Chondrocyte (in vitro differentiated cells): ENCODE data around the gene NUDT3. TPM values are rescaled to one million over a fixed set of nuclear protein-coding genes. Genes with fewer than 3 reads are reported as not detected.
A peak's percentile ranks its signal among the peaks of the same experiment; 100 is the strongest.

ENCODE experiments used
- DNase-seq: peaks from one replicate; pipeline ENCODE4 v3.0.0; 2021; ENCODE audit warnings: mixed read lengths, low spot score
- H3K27ac Mint-ChIP-seq: one replicate; pipeline ENCODE4 v1.8.0; 2021; ENCODE audit warnings: mild to moderate bottlenecking, moderate library complexity, mixed read lengths; ENCODE audit not compliant: unreplicated experiment
- H3K27me3 Mint-ChIP-seq: 2 replicates; pipeline ENCODE4 v1.8.0; 2021; ENCODE audit warnings: low read depth, mixed read lengths
- H3K36me3 Mint-ChIP-seq: 2 replicates; pipeline ENCODE4 v1.8.0; 2021; ENCODE audit warnings: low read depth, mixed read lengths
- H3K4me1 Mint-ChIP-seq: 2 replicates; pipeline ENCODE4 v1.8.0; 2021; ENCODE audit warnings: low read depth, mild to moderate bottlenecking, mixed read lengths
- H3K4me3 Mint-ChIP-seq: one replicate; pipeline ENCODE4 v1.8.0; 2021; ENCODE audit warnings: mild to moderate bottlenecking, moderate library complexity, mixed read lengths; ENCODE audit not compliant: unreplicated experiment
- H3K9me3 Mint-ChIP-seq: 2 replicates; pipeline ENCODE4 v1.8.0; 2021; ENCODE audit warnings: low read depth, mixed read lengths
- CTCF ChIP-seq: fragments of 200-600 bp; sonication (generic); IDR thresholded peaks from 2 replicates; pipeline ENCODE4 v1.5.0; 2021; ENCODE audit warnings: antibody characterized with exemption, mild to moderate bottlenecking, moderate library complexity
- total RNA-seq: library from RNA; stranded (reverse); gene quantifications from 3 replicates; pipeline ENCODE4 v1.2.1, GENCODE V29; 2021

Gene NUDT3
- total RNA-seq, 1 donor from 2014 or later, result 22.0 TPM

- no peak for DNase-seq
- Mint-ChIP-seq H3K4me3 (no peak overlapping the region), H3K36me3 (peaks cover 18% of the 10 kb centered on the region), H3K9me3 (no peaks in the 10 kb centered on the region), H3K4me1 (no peaks in the 10 kb centered on the region), H3K27me3 (no peaks in the 10 kb centered on the region), H3K27ac (no peak overlapping the region)
- no peak for TF ChIP-seq CTCF
Observed at GRCh38 chr6:34277763-34278112, 114.7 kb downstream of the NUDT3 start.

- Mint-ChIP-seq H3K9me3 (no peaks in the 10 kb centered on the region), H3K27ac (no peak overlapping the region), H3K36me3 (peaks cover 18% of the 10 kb centered on the region), H3K27me3 (no peaks in the 10 kb centered on the region), H3K4me1 (no peaks in the 10 kb centered on the region), H3K4me3 (no peak overlapping the region)
- DNase-seq, result no peak
- no peak for TF ChIP-seq CTCF
Observed at GRCh38 chr6:34276881-34277762, 115.3 kb downstream of the NUDT3 start.

GRCh38 chr6:34276191-34276590, 116.3 kb downstream of the NUDT3 start:
- Mint-ChIP-seq H3K27ac (no peak overlapping the region), H3K4me3 (no peak overlapping the region), H3K36me3 (peaks cover 12% of the 10 kb centered on the region), H3K9me3 (no peaks in the 10 kb centered on the region), H3K4me1 (no peaks in the 10 kb centered on the region), H3K27me3 (no peaks in the 10 kb centered on the region)
- no peak for TF ChIP-seq CTCF
- no peak for DNase-seq

GRCh38 chr6:34275128-34275804, 117.2 kb downstream of the NUDT3 start:
- no peak for TF ChIP-seq CTCF
- H3K4me1 Mint-ChIP-seq, result no peaks in the 10 kb centered on the region
- H3K9me3 Mint-ChIP-seq, result no peaks in the 10 kb centered on the region
- H3K36me3 Mint-ChIP-seq, result peaks cover 12% of the 10 kb centered on the region
- DNase-seq, result no peak
- H3K4me3 Mint-ChIP-seq, result no peak overlapping the region
- peak overlapping the region; percentile 22 for H3K27ac Mint-ChIP-seq
- H3K27me3 Mint-ChIP-seq, result no peaks in the 10 kb centered on the region

GRCh38 chr6:34274129-34274528, 118.3 kb downstream of the NUDT3 start:
- H3K36me3 Mint-ChIP-seq, result peaks cover 7% of the 10 kb centered on the region

More at GRCh38 chr6:34274129-34274528, 118.3 kb downstream of the NUDT3 start:
- Mint-ChIP-seq H3K9me3 (no peaks in the 10 kb centered on the region), H3K4me3 (no peak overlapping the region), H3K27ac (no peak overlapping the region), H3K4me1 (no peaks in the 10 kb centered on the region), H3K27me3 (no peaks in the 10 kb centered on the region)
- no peak for DNase-seq
- no peak for TF ChIP-seq CTCF
